ENCODE data around the gene LGALS7B.
"Not testable (repeated sequence)": the region's sequence is repeated elsewhere in the genome, so short reads cannot be mapped to it uniquely, and the experiment has no call there.

The LGALS7B gene

DNA sequence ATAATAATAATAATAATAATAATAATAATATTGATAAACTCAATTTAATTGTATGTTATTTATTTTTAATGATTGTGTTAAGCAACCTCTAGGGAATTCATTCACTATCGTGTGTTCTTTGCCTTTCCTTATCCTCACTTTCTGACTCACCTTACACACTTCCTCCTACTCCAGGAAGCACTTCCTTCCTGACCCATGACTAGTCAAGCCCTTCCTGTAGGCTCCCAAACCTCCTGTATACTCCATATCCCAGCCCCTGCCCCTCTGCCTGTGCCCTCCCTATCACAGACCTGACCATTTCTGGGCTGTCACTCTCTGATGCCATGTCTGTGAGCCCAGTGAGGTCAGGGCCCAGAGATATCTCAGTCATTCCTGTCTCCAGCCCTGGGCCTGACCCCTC, 16.2 kb downstream of the LGALS7B start:
- H3K27ac ChIP-seq (ENCODE audit: low read depth, low read length) = no peak overlapping the region
- no peak overlapping the region for H3K4me3 ChIP-seq (ENCODE audit: insufficient read depth, low read length, poor library complexity, severe bottlenecking)
- H3K4me2 ChIP-seq (ENCODE audit: low read depth, low read length, poor library complexity, severe bottlenecking) = no peak overlapping the region
- no peaks in the 10 kb centered on the region for H3K9me3 ChIP-seq (ENCODE audit: insufficient read depth, low read length)
- no peaks in the 10 kb centered on the region for H3K36me3 ChIP-seq (ENCODE audit: low read length)
- no peaks in the 10 kb centered on the region for H3F3A ChIP-seq (ENCODE audit: insufficient read depth)
- H3K79me2 ChIP-seq (ENCODE audit: insufficient read depth, low read length) = no peaks in the 10 kb centered on the region
- H2AFZ ChIP-seq (ENCODE audit: low read depth, low read length, severe bottlenecking) = no peak overlapping the region
- no peaks in the 10 kb centered on the region for H3K9me2 ChIP-seq (replicated peaks; ENCODE audit: insufficient read depth, low read length)
- H3K9ac ChIP-seq (ENCODE audit: low read length) = no peak overlapping the region
- TF ChIP-seq, protein P1, sequence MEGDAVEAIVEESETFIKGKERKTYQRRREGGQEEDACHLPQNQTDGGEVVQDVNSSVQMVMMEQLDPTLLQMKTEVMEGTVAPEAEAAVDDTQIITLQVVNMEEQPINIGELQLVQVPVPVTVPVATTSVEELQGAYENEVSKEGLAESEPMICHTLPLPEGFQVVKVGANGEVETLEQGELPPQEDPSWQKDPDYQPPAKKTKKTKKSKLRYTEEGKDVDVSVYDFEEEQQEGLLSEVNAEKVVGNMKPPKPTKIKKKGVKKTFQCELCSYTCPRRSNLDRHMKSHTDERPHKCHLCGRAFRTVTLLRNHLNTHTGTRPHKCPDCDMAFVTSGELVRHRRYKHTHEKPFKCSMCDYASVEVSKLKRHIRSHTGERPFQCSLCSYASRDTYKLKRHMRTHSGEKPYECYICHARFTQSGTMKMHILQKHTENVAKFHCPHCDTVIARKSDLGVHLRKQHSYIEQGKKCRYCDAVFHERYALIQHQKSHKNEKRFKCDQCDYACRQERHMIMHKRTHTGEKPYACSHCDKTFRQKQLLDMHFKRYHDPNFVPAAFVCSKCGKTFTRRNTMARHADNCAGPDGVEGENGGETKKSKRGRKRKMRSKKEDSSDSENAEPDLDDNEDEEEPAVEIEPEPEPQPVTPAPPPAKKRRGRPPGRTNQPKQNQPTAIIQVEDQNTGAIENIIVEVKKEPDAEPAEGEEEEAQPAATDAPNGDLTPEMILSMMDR (IDR thresholded peaks at IDR 0.05; ENCODE audit: insufficient read depth, low read length, poor library complexity, severe bottlenecking) = no peak
- TF ChIP-seq EZH2phosphoT487 (conservative IDR thresholded peaks at IDR 0.05; ENCODE audit: low read length) = no peak
- no peaks in the 10 kb centered on the region for H3K27me3 ChIP-seq (ENCODE audit: low read length)
- H4K20me1 ChIP-seq (ENCODE audit: low read depth, low read length) = no peaks in the 10 kb centered on the region

DNA sequence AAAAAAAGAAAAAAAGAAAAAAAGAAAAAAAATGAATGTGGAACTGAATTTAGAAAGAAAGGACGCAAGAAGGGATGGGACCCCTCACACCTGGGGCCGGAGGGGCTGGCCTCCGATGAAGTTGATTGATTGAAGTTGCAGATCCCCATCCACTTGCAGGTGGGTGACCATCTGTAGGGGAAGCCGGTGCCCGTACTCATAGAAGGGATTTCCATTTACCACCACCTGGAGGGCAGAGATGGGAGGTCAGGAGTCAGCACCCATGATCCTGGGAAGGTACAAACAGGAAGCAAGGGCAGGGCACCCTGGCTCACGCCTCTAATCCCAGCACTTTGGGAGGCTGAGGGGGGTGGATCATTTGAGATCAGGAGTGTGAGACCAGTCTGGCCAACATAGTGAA, 17.4 kb downstream of the LGALS7B start:
- Histone ChIP-seq H3K36me3 (ENCODE audit: low read length) (no peaks in the 10 kb centered on the region), H3K27me3 (ENCODE audit: low read length) (no peaks in the 10 kb centered on the region), H3K4me2 (ENCODE audit: low read depth, low read length, poor library complexity, severe bottlenecking) (no peak overlapping the region), H3K9ac (ENCODE audit: low read length) (no peak overlapping the region), H3F3A (ENCODE audit: insufficient read depth) (no peaks in the 10 kb centered on the region), H3K9me2 (replicated peaks; ENCODE audit: insufficient read depth, low read length) (no peaks in the 10 kb centered on the region), H3K9me3 (ENCODE audit: insufficient read depth, low read length) (no peaks in the 10 kb centered on the region), H3K4me3 (ENCODE audit: insufficient read depth, low read length, poor library complexity, severe bottlenecking) (no peak overlapping the region), H3K27ac (ENCODE audit: low read depth, low read length) (no peak overlapping the region), H3K79me2 (ENCODE audit: insufficient read depth, low read length) (no peaks in the 10 kb centered on the region), H4K20me1 (ENCODE audit: low read depth, low read length) (no peaks in the 10 kb centered on the region), H2AFZ (ENCODE audit: low read depth, low read length, severe bottlenecking) (no peak overlapping the region)
- TF ChIP-seq EZH2phosphoT487 (conservative IDR thresholded peaks at IDR 0.05; ENCODE audit: low read length) = no peak
- TF ChIP-seq, protein P1 (IDR thresholded peaks at IDR 0.05; ENCODE audit: insufficient read depth, low read length, poor library complexity, severe bottlenecking) = no peak

DNA sequence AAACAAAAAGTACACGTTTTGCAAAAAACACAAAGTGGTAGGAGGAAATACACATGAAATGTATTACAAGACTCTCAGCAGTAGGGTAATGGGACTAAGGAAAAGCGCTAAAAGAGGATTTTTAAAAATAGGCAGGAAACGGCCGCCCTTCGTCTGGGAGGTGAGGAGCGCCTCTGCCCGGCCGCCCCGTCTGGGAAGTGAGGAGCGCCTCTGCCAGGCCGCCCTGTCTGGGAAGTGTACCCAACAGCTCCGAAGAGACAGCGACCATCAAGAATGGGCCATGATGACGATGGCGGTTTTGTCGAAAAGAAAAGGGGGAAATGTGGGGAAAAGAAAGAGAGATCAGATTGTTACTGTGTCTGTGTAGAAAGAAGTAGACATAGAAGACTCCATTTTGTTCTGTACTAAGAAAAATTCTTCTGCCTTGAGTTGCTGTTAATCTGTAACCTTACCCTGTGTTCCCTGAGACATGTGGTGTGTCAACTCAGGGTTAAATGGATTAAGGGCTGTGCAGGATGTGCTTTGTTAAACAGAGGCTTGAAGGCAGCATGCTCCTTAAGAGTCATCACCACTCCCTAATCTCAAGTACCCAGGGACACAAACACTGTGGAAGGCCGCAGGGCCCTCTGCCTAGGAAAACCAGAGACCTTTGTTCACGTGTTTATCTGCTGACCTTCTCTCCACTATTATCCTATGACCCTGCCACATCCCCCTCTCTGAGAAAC, 18.5 kb downstream of the LGALS7B start:
- not testable (repeated sequence) for H3K27me3 ChIP-seq (ENCODE audit: low read length); H3F3A ChIP-seq (ENCODE audit: insufficient read depth); H4K20me1 ChIP-seq (ENCODE audit: low read depth, low read length); H3K79me2 ChIP-seq (ENCODE audit: insufficient read depth, low read length); H3K27ac ChIP-seq (ENCODE audit: low read depth, low read length); H2AFZ ChIP-seq (ENCODE audit: low read depth, low read length, severe bottlenecking); H3K4me2 ChIP-seq (ENCODE audit: low read depth, low read length, poor library complexity, severe bottlenecking); H3K4me3 ChIP-seq (ENCODE audit: insufficient read depth, low read length, poor library complexity, severe bottlenecking); H3K9ac ChIP-seq (ENCODE audit: low read length); H3K9me3 ChIP-seq (ENCODE audit: insufficient read depth, low read length); H3K9me2 ChIP-seq (replicated peaks; ENCODE audit: insufficient read depth, low read length); H3K36me3 ChIP-seq (ENCODE audit: low read length)

DNA sequence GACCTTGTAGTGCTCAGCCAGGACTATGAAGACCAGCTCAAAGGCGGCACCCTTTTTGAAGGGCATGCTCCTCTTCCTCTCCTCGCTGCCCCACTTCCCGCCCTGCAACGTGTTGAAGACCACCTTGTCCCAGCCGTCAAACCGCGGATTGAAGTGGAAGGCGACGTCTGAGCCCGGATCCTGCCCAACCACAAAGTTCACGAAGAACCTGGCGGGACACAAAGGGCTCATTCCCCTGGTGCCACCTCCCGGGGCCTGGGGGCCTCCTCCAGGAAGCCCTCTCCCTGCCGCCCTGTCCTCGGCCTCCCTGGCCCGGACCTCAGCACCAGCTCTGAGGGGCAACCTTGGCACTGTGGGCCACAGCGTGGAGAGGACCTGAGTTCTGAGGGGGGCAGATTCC, 19.7 kb downstream of the LGALS7B start:
- Histone ChIP-seq H3K27ac (ENCODE audit: low read depth, low read length) (no peak overlapping the region), H3K79me2 (ENCODE audit: insufficient read depth, low read length) (no peaks in the 10 kb centered on the region), H3K9me2 (replicated peaks; ENCODE audit: insufficient read depth, low read length) (no peaks in the 10 kb centered on the region), H3K9ac (ENCODE audit: low read length) (no peak overlapping the region), H3K36me3 (ENCODE audit: low read length) (no peaks in the 10 kb centered on the region), H3K27me3 (ENCODE audit: low read length) (no peaks in the 10 kb centered on the region), H2AFZ (ENCODE audit: low read depth, low read length, severe bottlenecking) (no peak overlapping the region), H4K20me1 (ENCODE audit: low read depth, low read length) (no peaks in the 10 kb centered on the region), H3K4me3 (ENCODE audit: insufficient read depth, low read length, poor library complexity, severe bottlenecking) (no peak overlapping the region), H3F3A (ENCODE audit: insufficient read depth) (no peaks in the 10 kb centered on the region), H3K9me3 (ENCODE audit: insufficient read depth, low read length) (no peaks in the 10 kb centered on the region), H3K4me2 (ENCODE audit: low read depth, low read length, poor library complexity, severe bottlenecking) (no peak overlapping the region)
- no peak for TF ChIP-seq EZH2phosphoT487 (conservative IDR thresholded peaks at IDR 0.05; ENCODE audit: low read length)
- TF ChIP-seq, protein P1 (IDR thresholded peaks at IDR 0.05; ENCODE audit: insufficient read depth, low read length, poor library complexity, severe bottlenecking) = no peak
